ENCODE measurements around the gene CDCA7L. TPM values are rescaled to one million over a fixed set of nuclear protein-coding genes. Genes with fewer than 3 reads are reported as not detected.
"Not testable (repeated sequence)": the region's sequence is repeated elsewhere in the genome, so short reads cannot be mapped to it uniquely, and the experiment has no call there.

The CDCA7L gene
- polyA plus RNA-seq, 1 donor: 16.6 TPM

DNA sequence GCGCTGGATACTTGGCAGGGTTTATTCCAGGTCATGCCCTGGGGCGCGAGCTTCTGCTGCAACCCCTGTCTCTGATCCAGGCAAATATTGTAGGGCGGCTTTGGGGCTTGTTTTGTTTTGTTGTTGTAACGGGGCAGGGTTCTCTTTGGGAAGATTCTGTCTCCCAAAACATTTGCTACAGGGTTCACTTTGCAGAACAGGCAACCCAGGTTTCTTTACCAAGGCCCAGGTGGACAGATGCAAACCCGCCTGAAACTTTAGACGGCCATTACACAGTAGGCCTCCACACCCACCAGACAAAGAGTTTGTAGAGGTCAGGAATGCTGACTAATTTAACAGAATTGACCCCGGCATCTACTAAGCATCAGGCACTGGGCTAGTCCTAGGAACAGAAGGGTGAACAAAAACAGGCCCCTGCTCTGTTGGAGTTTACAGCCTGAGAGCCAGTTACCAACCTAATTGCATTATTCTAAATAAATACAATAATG, 567 bp upstream of the CDCA7L start:
- Histone ChIP-seq H3K27ac (ENCODE audit: low read length) (no peak overlapping the region), H3K4me3 (ENCODE audit: low read length) (peak overlapping the region; percentile 58), H3K36me3 (ENCODE audit: control insufficient read depth, insufficient read depth, low read length) (no peaks in the 10 kb centered on the region), H3K27me3 (ENCODE audit: control insufficient read depth, insufficient read depth, low read length) (peaks cover 28% of the 10 kb centered on the region), H3K9me3 (ENCODE audit: control insufficient read depth, low read depth, low read length) (no peaks in the 10 kb centered on the region), H3K4me1 (ENCODE audit: control insufficient read depth, insufficient read depth, low read length) (peaks cover 4% of the 10 kb centered on the region)
- DNase-seq: no peak
- no CpG with 5 or more reads among the region's 8 CpGs for WGBS (ENCODE audit: insufficient coverage, low lambda C conversion rate)

DNA sequence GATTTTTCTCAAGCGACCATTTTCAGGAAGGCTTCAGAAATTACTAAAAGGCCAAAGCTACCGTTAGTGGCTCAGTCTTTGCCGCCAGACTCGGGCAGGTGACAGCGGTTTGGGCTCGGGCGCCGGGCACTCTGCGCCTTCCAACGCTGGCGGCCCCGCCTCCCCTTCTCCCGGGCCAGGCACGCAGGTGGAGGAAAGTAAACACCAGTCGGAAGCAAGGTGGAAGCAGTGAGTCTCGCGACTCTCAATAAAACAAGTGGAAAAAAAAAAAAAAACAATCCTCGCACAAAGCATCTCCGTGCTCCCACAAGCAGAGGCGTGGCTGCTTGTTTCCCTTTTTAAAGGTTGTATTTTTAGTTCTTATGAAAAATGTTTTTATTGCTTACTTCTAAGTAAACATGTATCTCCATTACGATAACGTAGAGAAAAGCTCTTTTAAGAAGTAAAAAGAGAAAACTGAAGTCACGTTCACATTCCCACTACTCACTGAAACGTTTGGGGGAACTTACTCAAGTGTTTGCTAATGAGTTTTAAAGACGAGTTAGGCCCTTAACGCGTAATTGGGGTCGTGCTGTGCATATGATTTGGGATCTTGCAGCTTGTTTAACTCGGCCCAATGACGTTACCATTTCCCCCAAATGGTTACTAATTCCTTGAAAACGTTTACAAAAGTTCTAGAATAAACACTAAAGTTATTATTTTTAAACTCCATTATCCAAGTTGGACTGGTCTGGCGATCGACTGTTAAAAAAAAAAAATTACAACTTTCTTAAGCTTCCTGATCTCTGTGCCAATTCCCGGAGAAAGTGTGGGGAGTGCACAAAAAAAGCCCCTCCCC, 864 bp downstream of the CDCA7L start:
- no peak overlapping the region for H3K27ac ChIP-seq (ENCODE audit: low read length)
- peak; percentile 35 to 60 for DNase-seq
- H3K27me3 ChIP-seq (ENCODE audit: control insufficient read depth, insufficient read depth, low read length): peaks cover 28% of the 10 kb centered on the region
- peak overlapping the region; percentile 58 for H3K4me3 ChIP-seq (ENCODE audit: low read length)
- H3K9me3 ChIP-seq (ENCODE audit: control insufficient read depth, low read depth, low read length): no peaks in the 10 kb centered on the region
- H3K4me1 ChIP-seq (ENCODE audit: control insufficient read depth, insufficient read depth, low read length): peaks cover 4% of the 10 kb centered on the region
- 2% methylated on average over 10 of the region's 34 CpGs for WGBS (ENCODE audit: insufficient coverage, low lambda C conversion rate)
- no peaks in the 10 kb centered on the region for H3K36me3 ChIP-seq (ENCODE audit: control insufficient read depth, insufficient read depth, low read length)

GRCh38 chr7:21943436-21943835, 2.3 kb downstream of the CDCA7L start:
- H3K27me3 ChIP-seq (ENCODE audit: control insufficient read depth, insufficient read depth, low read length): peaks cover 16% of the 10 kb centered on the region
- no CpG with 5 or more reads among the region's 5 CpGs for WGBS (ENCODE audit: insufficient coverage, low lambda C conversion rate)
- H3K4me3 ChIP-seq (ENCODE audit: low read length): no peak overlapping the region
- no peaks in the 10 kb centered on the region for H3K36me3 ChIP-seq (ENCODE audit: control insufficient read depth, insufficient read depth, low read length)
- H3K27ac ChIP-seq (ENCODE audit: low read length): no peak overlapping the region
- DNase-seq: no peak
- no peaks in the 10 kb centered on the region for H3K9me3 ChIP-seq (ENCODE audit: control insufficient read depth, low read depth, low read length)
- peaks cover 4% of the 10 kb centered on the region for H3K4me1 ChIP-seq (ENCODE audit: control insufficient read depth, insufficient read depth, low read length)

DNA sequence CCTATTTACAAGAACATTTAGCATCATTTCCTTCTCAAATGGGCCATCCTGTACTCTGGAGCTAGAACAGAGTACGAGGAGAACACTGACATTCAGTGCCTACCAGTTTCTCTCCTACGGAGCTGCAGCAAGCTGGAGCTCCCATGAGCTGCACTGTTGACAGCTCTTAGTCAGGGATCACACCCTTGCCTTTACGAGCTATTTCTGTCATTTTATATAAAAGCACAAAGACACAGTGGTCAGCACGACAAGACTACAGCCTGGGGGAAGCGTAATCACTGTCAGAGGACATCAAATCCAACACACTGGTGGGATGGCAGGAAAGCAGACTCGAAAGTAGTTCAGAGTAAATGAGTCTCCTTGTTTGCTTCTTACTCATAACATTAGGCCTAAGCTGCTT, 2.7 kb downstream of the CDCA7L start:
- DNase-seq: no peak

GRCh38 chr7:21941611-21942141, 4.0 kb downstream of the CDCA7L start:
- peaks cover 16% of the 10 kb centered on the region for H3K27me3 ChIP-seq (ENCODE audit: control insufficient read depth, insufficient read depth, low read length)
- H3K9me3 ChIP-seq (ENCODE audit: control insufficient read depth, low read depth, low read length): no peaks in the 10 kb centered on the region
- H3K36me3 ChIP-seq (ENCODE audit: control insufficient read depth, insufficient read depth, low read length): no peaks in the 10 kb centered on the region
- DNase-seq: no peak
- H3K4me3 ChIP-seq (ENCODE audit: low read length): no peak overlapping the region
- no CpG with 5 or more reads among the region's 3 CpGs for WGBS (ENCODE audit: insufficient coverage, low lambda C conversion rate)
- H3K27ac ChIP-seq (ENCODE audit: low read length): no peak overlapping the region
- peaks cover 4% of the 10 kb centered on the region for H3K4me1 ChIP-seq (ENCODE audit: control insufficient read depth, insufficient read depth, low read length)

More for the DNA sequence above, 2.7 kb downstream of the CDCA7L start:
- 100% methylated on average over 1 of the region's 6 CpGs for WGBS (ENCODE audit: insufficient coverage, low lambda C conversion rate)
- H3K27me3 ChIP-seq (ENCODE audit: control insufficient read depth, insufficient read depth, low read length): peaks cover 16% of the 10 kb centered on the region
- peaks cover 4% of the 10 kb centered on the region for H3K4me1 ChIP-seq (ENCODE audit: control insufficient read depth, insufficient read depth, low read length)
- H3K27ac ChIP-seq (ENCODE audit: low read length): no peak overlapping the region
- no peaks in the 10 kb centered on the region for H3K9me3 ChIP-seq (ENCODE audit: control insufficient read depth, low read depth, low read length)
- H3K4me3 ChIP-seq (ENCODE audit: low read length): no peak overlapping the region
- H3K36me3 ChIP-seq (ENCODE audit: control insufficient read depth, insufficient read depth, low read length): no peaks in the 10 kb centered on the region

DNA sequence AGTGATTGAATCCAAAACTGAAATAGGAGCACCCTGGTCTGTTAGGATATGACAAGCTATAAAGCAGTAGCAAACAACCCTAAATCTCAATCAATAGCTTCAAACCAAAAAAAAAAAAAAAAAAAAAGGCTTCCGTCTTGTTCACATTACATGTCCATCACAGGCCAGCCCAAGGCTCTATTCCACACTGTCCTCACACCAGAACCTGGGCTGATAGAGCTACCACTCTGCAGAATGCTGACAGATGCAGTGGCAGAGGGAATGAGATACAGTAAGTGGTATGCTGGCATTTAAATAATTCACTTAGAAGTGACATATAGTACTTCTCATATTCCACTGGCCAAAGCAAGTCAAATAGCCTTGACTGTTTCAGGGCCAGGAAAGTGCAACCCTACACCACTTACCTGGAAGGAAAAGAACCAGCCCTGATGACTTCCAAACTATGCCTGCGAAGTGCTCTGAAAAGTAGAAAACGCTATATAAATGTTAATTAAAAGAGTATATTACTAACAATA, 5.8 kb downstream of the CDCA7L start:
- WGBS (ENCODE audit: insufficient coverage, low lambda C conversion rate): no CpG with 5 or more reads among the region's 3 CpGs
- Histone ChIP-seq H3K9me3 (ENCODE audit: control insufficient read depth, low read depth, low read length) (no peaks in the 10 kb centered on the region), H3K4me1 (ENCODE audit: control insufficient read depth, insufficient read depth, low read length) (no peaks in the 10 kb centered on the region), H3K4me3 (ENCODE audit: low read length) (no peak overlapping the region), H3K27me3 (ENCODE audit: control insufficient read depth, insufficient read depth, low read length) (peaks cover 5% of the 10 kb centered on the region), H3K27ac (ENCODE audit: low read length) (no peak overlapping the region), H3K36me3 (ENCODE audit: control insufficient read depth, insufficient read depth, low read length) (no peaks in the 10 kb centered on the region)
- no peak for DNase-seq

DNA sequence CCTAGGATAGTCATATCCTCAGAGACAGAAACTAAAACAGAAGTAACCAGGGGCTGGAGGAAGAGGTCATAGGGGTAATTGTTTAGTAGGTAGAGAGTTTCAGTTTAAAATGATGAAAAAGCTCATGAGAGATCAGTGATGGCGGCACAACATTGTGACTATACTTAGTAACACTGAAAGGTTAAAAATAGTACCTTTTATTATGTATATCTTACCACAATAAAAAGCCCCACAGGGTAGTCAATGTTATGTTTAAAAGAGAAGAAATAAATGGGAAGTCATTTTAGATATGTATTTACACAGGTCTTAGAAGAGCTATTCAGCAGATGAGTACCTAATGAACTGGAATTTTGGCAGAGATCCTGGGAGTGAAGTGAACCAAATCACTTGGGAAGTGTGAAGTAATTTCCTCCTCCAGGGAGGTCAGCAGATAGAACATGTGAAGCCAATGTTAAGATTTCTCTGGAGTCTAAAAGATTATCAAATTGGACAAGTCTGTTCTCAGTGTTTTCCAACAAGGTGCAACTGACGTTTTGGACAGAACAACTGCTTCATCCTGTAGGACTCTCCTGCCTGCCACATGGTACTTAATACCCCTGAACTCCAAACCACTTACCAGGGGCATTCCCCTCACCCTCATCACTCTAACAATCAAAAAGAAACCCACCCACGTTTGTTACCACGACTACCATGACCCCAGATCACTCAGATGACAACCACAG, 6.4 kb downstream of the CDCA7L start:
- H3K36me3 ChIP-seq (ENCODE audit: control insufficient read depth, insufficient read depth, low read length): no peaks in the 10 kb centered on the region
- no peaks in the 10 kb centered on the region for H3K9me3 ChIP-seq (ENCODE audit: control insufficient read depth, low read depth, low read length)
- no peak overlapping the region for H3K27ac ChIP-seq (ENCODE audit: low read length)
- peaks cover 2% of the 10 kb centered on the region for H3K27me3 ChIP-seq (ENCODE audit: control insufficient read depth, insufficient read depth, low read length)
- H3K4me1 ChIP-seq (ENCODE audit: control insufficient read depth, insufficient read depth, low read length): no peaks in the 10 kb centered on the region
- WGBS (ENCODE audit: insufficient coverage, low lambda C conversion rate): no CpG with 5 or more reads among the region's 4 CpGs
- H3K4me3 ChIP-seq (ENCODE audit: low read length): no peak overlapping the region
- no peak for DNase-seq

- Histone ChIP-seq H3K36me3 (ENCODE audit: control insufficient read depth, insufficient read depth, low read length) (no peaks in the 10 kb centered on the region), H3K4me3 (ENCODE audit: low read length) (no peak overlapping the region), H3K27ac (ENCODE audit: low read length) (no peak overlapping the region), H3K4me1 (ENCODE audit: control insufficient read depth, insufficient read depth, low read length) (no peaks in the 10 kb centered on the region), H3K27me3 (ENCODE audit: control insufficient read depth, insufficient read depth, low read length) (peaks cover 2% of the 10 kb centered on the region), H3K9me3 (ENCODE audit: control insufficient read depth, low read depth, low read length) (no peaks in the 10 kb centered on the region)
- WGBS (ENCODE audit: insufficient coverage, low lambda C conversion rate): 100% methylated on average over 1 of the region's 2 CpGs
- no peak for DNase-seq
These were observed 7.2 kb downstream of the CDCA7L start for GRCh38 chr7:21938463-21938862.

GRCh38 chr7:21934808-21935207, 10.9 kb downstream of the CDCA7L start:
- no peak overlapping the region for H3K27ac ChIP-seq (ENCODE audit: low read length)
- H3K27me3 ChIP-seq (ENCODE audit: control insufficient read depth, insufficient read depth, low read length): no peaks in the 10 kb centered on the region
- no peak for DNase-seq
- no peaks in the 10 kb centered on the region for H3K9me3 ChIP-seq (ENCODE audit: control insufficient read depth, low read depth, low read length)
- no peaks in the 10 kb centered on the region for H3K36me3 ChIP-seq (ENCODE audit: control insufficient read depth, insufficient read depth, low read length)
- H3K4me3 ChIP-seq (ENCODE audit: low read length): no peak overlapping the region
- no peaks in the 10 kb centered on the region for H3K4me1 ChIP-seq (ENCODE audit: control insufficient read depth, insufficient read depth, low read length)

DNA sequence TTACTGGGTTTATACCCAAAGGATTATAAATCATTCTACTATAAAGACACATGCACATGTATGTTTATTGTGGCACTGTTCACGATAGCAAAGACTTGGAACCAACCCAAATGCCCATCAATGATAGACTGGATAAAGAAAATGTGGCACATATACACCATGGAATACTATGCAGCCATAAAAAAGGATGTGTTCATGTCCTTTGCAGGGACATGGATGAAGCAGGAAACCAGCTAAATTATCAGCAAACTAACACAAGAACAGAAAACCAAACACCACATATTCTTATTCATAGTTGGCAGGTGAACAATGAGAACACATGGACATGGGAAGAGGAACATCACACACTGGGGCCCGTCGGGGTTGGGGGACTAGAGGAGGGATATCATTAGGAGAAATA, 12.4 kb downstream of the CDCA7L start:
- H3K27ac ChIP-seq (ENCODE audit: low read length); H3K9me3 ChIP-seq (ENCODE audit: control insufficient read depth, low read depth, low read length); DNase-seq; H3K4me3 ChIP-seq (ENCODE audit: low read length); H3K27me3 ChIP-seq (ENCODE audit: control insufficient read depth, insufficient read depth, low read length); H3K36me3 ChIP-seq (ENCODE audit: control insufficient read depth, insufficient read depth, low read length); H3K4me1 ChIP-seq (ENCODE audit: control insufficient read depth, insufficient read depth, low read length): not testable (repeated sequence)
- WGBS (ENCODE audit: insufficient coverage, low lambda C conversion rate): no CpG with 5 or more reads among the region's 3 CpGs
